Heart left ventricle (tissue), 13 donors: ENCODE results near the gene HERC3.

Experiments used
- CTCF ChIP-seq, 12 donors: fragments of 200-600 bp; sonication (generic) in 4 of 12; IDR thresholded peaks; one replicate each; pipeline versions ENCODE4 v1.5.0 to v1.8.0; 2018 to 2022; ENCODE audit warnings: antibody characterized with exemption in 12 of 12, mild to moderate bottlenecking in 5 of 12
- POLR2A ChIP-seq, 2 donors: fragments of 450-650 bp; IDR thresholded peaks; one replicate each; pipeline ENCODE4 v1.6.1; 2017; ENCODE audit warnings: antibody characterized with exemption in 2 of 2, mild to moderate bottlenecking in 2 of 2, moderate library complexity in 2 of 2
- donor health status: ischemic (EF 13 %, LVEDD 7.1; RV severe dilation, severe dysfunction).
- donor health status: DM: no; HTN: yes; CAD: no.
- donor health status: DM: no; HTN: no; CAD: no.
- donor health status: ischemic (EF 25% LVEDD 6.9; RV normal size, moderate dysfunction).
- donor health status: ischemic (EF 25% LVEDD 5.7; RV mildly dilated, moderate dysfunction).
- donor health status: ischemic (EF 35%, LVEDD 5.7; RV mildly dilated, moderate dysfunction).
- donor health status: nonischemic (EF 11% LVEDD 7.7; RV severe dilation, severe dysfunction).
- donor health status: DM: yes; HTN: yes; CAD: no.
- donor health status: PGD.
- donor health status: ischemic (EF 29% LVEDD 5.4; RV normal size, mild dysfunction).
- donor health status: nonischemic (EF 23%, LVEDD 6.1; RV moderate dilation, normal function).

GRCh38 chr4:88722276-88722780 lies 130.0 kb downstream of the HERC3 start:
- TF ChIP-seq CTCF (IDR thresholded peaks at IDR 0.05) (no peak), POLR2A (IDR thresholded peaks at IDR 0.05) (no peak)
